ENCODE data around the gene LBH.

Gene LBH

DNA sequence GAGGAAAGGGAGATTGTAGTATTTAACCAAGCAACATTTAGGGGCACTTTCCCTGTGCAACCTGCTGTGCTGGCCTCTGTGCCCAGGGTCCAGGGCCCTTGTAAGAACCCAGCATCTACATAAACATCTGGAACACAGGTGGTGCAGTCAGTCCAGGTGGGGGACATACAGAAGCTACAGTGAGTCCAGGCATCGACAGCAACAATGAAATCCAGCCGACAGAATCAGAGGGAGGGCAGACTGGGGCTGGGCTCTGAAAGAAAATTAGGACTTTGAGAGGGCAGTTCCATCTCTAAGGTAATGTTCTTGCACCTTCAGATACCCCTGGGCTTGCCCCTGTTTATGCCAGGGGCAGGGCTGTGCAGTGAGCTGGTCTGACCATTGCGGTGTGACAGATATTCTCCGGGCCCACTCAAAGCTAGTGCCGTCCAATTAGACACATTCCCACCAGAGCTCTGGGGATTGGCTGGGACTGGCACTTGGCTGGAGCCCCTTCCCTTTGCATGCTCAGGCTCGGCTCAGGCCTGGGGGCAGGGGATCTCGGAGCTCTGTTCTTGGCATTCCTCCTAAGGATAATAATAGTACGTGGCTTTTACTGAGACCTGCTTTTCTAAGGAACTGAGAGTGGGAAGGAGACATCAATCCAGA is 5.4 kb downstream of the LBH start:
- H3K9ac ChIP-seq (ENCODE audit: low read length), result no peak overlapping the region
- H3K36me3 ChIP-seq (ENCODE audit: insufficient read depth, low read length), result peaks cover 5% of the 10 kb centered on the region
- no peaks in the 10 kb centered on the region for H3K9me3 ChIP-seq (ENCODE audit: low read length)
- no peak overlapping the region for H3K4me3 ChIP-seq (ENCODE audit: low read depth in 1 of 2, low read length in 2 of 2)
- peaks cover 33% of the 10 kb centered on the region for H3K4me1 ChIP-seq (ENCODE audit: insufficient read depth, low read length)
- H3K27me3 ChIP-seq (ENCODE audit: control insufficient read depth in 1 of 2, insufficient read depth in 2 of 2, low read length in 2 of 2), result no peaks in the 10 kb centered on the region
- H3K27ac ChIP-seq (ENCODE audit: low read depth, low read length), result no peak overlapping the region

DNA sequence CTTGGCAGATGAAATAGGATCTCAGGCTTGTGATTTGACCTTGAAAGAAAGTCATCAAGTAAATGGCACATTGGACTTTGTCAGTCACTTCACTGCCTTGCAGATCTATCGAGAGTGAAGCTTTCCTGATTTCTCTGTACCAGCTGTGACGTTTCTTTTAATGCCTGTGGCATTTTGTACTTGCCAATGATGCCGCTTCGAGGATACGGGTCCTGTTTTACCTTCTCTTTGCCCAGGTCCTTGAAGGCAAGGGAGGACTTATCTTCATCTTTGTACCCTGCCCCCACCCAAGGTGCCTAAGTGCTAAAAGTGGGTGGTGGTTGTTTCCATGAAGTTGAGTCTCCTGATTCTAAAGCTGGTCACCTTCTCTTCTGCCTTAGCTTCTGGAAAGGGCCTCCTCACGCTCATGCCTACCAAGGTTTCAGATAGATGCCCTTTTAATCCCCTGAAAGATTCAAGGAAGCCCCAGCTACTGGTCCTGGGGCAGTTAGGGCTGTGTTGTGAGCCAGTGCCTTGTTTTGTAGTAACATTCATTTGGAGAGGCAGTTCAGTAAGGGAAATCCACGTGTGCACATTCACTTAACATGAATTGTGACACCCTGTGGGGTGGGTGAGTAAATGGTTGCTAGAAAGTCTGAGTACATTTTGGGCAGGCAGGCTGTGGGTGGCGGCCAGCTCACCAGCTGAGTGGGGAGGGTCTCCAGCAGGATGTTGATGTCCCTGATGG is 6.1 kb downstream of the LBH start:
- Histone ChIP-seq H3K4me3 (ENCODE audit: low read depth in 1 of 2, low read length in 2 of 2) (no peak overlapping the region), H3K27me3 (ENCODE audit: control insufficient read depth in 1 of 2, insufficient read depth in 2 of 2, low read length in 2 of 2) (no peaks in the 10 kb centered on the region), H3K4me1 (ENCODE audit: insufficient read depth, low read length) (peaks cover 33% of the 10 kb centered on the region), H3K9me3 (ENCODE audit: low read length) (no peaks in the 10 kb centered on the region), H3K36me3 (ENCODE audit: insufficient read depth, low read length) (peaks cover 5% of the 10 kb centered on the region), H3K27ac (ENCODE audit: low read depth, low read length) (no peak overlapping the region), H3K9ac (ENCODE audit: low read length) (no peak overlapping the region)

DNA sequence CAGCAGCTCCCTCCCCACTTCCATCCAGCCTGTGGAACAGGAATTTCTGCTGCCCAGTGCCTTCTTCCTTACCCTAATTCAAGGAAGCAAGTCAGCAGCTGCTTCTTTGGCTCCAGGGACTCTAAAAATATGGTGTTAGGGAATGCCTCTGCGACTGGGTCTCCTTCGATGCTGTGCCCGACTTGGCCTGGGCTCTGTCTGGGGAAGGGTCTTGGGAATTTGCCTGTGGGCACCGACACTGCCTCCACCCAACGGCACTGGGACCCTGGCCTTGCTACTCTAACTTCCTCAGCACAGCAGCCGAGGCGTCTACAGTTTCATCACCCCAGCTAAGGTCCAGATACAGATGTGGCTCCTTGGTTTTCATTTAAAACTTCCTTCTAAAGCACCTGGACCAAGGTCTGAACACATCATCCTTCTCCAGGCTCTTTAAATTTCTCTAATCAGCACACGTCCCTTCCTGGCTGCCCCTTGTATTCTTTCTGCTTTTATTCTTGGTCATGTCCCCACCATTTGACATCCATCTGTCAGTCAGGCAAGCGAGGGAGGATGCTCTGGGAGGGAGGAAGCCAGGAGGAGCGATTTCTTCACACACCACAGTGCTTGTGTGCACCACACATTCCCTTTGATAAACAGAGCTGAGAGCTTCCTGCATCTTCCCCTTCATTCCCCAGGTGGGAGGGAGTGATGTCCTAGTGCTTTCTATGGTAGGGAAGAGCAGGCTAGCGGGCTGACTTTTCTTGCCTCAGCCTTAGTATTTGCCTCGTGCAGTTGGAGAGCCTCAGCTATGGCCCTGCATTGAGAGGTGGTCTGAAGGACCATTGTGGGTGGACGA is 6.8 kb downstream of the LBH start:
- H3K9me3 ChIP-seq (ENCODE audit: low read length), result no peaks in the 10 kb centered on the region
- H3K27me3 ChIP-seq (ENCODE audit: control insufficient read depth in 1 of 2, insufficient read depth in 2 of 2, low read length in 2 of 2), result no peaks in the 10 kb centered on the region
- H3K4me3 ChIP-seq (ENCODE audit: low read depth in 1 of 2, low read length in 2 of 2), result no peak overlapping the region
- peaks cover 27% of the 10 kb centered on the region for H3K4me1 ChIP-seq (ENCODE audit: insufficient read depth, low read length)
- peaks cover 5% of the 10 kb centered on the region for H3K36me3 ChIP-seq (ENCODE audit: insufficient read depth, low read length)
- H3K27ac ChIP-seq (ENCODE audit: low read depth, low read length), result no peak overlapping the region
- H3K9ac ChIP-seq (ENCODE audit: low read length), result no peak overlapping the region

DNA sequence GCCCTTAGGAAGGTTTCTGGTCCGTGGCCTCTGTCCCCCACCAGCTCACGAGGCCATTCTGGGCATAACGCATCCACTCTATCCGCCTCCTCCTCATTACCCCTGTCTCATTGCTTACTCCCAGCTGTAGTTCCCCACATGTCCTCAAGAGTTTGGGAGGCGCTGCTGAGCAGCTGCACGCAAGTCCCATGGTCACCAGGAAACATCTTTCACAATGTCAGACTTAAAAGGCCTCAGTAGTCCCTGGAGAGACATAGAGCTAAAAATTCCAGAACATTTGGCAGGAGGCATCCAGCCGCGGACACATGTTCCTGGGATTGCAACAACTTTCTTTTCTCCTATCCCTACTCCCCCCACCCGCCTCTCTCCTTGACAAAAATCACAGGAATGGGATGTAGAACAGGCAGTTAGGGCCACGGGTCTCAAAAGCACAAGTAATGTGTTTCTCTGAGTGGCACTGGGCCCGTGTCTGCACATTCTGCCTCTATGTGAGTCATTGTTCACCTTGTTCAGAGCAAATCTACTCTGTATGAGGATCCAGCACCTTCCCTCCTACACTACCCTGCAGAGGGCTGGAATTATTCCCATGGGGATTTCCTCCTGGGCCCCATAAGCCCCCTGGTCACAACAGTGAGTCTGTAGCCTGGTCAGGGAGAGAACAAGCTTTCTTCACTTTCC is 8.1 kb downstream of the LBH start:
- H3K9me3 ChIP-seq (ENCODE audit: low read length), result no peaks in the 10 kb centered on the region
- H3K27me3 ChIP-seq (ENCODE audit: control insufficient read depth in 1 of 2, insufficient read depth in 2 of 2, low read length in 2 of 2), result no peaks in the 10 kb centered on the region
- peak overlapping the region in 1 of 2 donors; percentile 8 for H3K4me3 ChIP-seq (ENCODE audit: low read depth in 1 of 2, low read length in 2 of 2)
- no peak overlapping the region for H3K9ac ChIP-seq (ENCODE audit: low read length)
- peaks cover 15% of the 10 kb centered on the region for H3K4me1 ChIP-seq (ENCODE audit: insufficient read depth, low read length)
- H3K27ac ChIP-seq (ENCODE audit: low read depth, low read length), result peak overlapping the region; percentile 13
- peaks cover 5% of the 10 kb centered on the region for H3K36me3 ChIP-seq (ENCODE audit: insufficient read depth, low read length)

DNA sequence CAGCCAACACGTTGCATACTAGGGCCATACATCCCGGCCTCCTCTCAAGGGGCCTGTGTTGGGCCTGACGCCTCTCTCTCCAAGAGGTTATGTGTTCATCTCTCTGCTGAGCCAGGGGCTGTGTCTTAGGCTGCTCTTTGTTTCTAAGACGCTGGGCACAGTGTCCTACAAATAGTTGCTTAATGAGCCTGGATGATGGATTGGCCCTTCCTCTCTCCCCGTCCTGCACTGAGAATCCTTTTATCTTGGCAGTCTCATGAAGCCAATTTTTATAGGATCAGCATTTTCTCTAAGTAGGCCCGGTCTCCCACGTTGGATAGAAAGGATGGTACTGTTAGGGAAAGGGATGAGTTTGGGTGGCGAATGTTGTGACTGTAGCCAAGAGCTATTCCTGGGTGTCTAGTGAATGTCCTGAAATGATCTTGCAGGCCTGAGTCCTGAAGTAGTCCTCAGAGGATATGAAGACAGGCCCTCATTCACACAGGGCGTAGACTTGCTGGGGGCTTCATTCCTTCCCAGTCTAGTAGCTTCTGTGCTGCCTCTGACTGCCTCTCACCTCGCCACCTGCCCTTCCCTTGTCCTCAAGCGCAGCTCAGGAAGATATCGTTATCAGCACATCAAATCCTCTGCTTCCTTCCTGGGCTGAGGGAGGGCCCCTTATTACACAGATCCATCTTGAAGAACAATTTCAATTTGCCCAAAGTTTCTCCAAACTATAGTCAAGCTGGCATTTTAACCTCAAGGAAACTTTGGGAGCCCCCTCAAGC is 8.8 kb downstream of the LBH start:
- no peak overlapping the region for H3K9ac ChIP-seq (ENCODE audit: low read length)
- no peaks in the 10 kb centered on the region for H3K27me3 ChIP-seq (ENCODE audit: control insufficient read depth in 1 of 2, insufficient read depth in 2 of 2, low read length in 2 of 2)
- peaks cover 12% of the 10 kb centered on the region for H3K4me1 ChIP-seq (ENCODE audit: insufficient read depth, low read length)
- H3K27ac ChIP-seq (ENCODE audit: low read depth, low read length), result peak overlapping the region; percentile 13
- H3K9me3 ChIP-seq (ENCODE audit: low read length), result no peaks in the 10 kb centered on the region
- peaks cover 5% of the 10 kb centered on the region for H3K36me3 ChIP-seq (ENCODE audit: insufficient read depth, low read length)
- H3K4me3 ChIP-seq (ENCODE audit: low read depth in 1 of 2, low read length in 2 of 2), result peak overlapping the region in 1 of 2 donors; percentile 8

DNA sequence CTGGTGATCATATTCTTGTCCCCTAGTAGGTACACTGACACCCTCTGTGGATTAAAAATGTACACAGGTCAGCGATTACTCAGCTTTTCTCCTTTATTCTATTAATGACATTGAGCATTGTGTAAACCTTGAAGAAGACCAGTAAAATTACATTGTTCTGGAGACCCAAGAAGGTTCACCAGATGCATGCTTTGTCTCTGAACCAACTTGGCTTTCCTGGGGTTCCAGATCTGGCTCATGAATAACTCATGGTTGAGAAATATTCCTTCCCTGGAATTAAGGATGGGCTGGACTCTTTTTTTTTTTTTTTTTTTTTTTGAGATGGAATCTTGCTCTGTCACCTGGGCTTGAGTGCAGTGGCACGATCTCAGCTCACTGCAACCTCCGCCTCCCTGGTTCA is 11.9 kb downstream of the LBH start:
- Histone ChIP-seq H3K36me3 (ENCODE audit: insufficient read depth, low read length) (peaks cover 3% of the 10 kb centered on the region), H3K27me3 (ENCODE audit: control insufficient read depth in 1 of 2, insufficient read depth in 2 of 2, low read length in 2 of 2) (no peaks in the 10 kb centered on the region), H3K9ac (ENCODE audit: low read length) (no peak overlapping the region), H3K4me1 (ENCODE audit: insufficient read depth, low read length) (peaks cover 12% of the 10 kb centered on the region), H3K9me3 (ENCODE audit: low read length) (no peaks in the 10 kb centered on the region), H3K4me3 (ENCODE audit: low read depth in 1 of 2, low read length in 2 of 2) (no peak overlapping the region), H3K27ac (ENCODE audit: low read depth, low read length) (no peak overlapping the region)

DNA sequence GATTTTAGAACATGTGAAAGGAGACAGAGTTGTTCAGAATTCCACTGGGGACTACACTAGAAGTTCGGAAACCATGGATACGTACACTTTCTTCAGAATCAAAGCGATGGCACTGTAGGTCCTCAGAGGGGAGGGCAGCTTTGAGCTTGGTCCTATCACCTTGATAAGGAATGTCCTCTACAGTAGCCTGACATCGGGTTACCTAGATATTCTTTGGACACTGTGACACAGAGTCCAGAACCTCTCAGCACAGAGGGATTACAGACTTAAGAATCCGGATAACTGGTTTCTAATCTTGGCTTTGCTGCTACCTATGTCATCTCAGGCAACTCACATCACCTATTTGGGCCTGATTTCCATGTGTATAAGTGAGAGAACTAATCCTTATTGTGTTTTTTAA is 14.0 kb downstream of the LBH start:
- Histone ChIP-seq H3K9ac (ENCODE audit: low read length) (no peak overlapping the region), H3K27ac (ENCODE audit: low read depth, low read length) (no peak overlapping the region), H3K27me3 (ENCODE audit: control insufficient read depth in 1 of 2, insufficient read depth in 2 of 2, low read length in 2 of 2) (no peaks in the 10 kb centered on the region), H3K36me3 (ENCODE audit: insufficient read depth, low read length) (no peaks in the 10 kb centered on the region), H3K9me3 (ENCODE audit: low read length) (no peaks in the 10 kb centered on the region), H3K4me3 (ENCODE audit: low read depth in 1 of 2, low read length in 2 of 2) (no peak overlapping the region), H3K4me1 (ENCODE audit: insufficient read depth, low read length) (peaks cover 3% of the 10 kb centered on the region)

DNA sequence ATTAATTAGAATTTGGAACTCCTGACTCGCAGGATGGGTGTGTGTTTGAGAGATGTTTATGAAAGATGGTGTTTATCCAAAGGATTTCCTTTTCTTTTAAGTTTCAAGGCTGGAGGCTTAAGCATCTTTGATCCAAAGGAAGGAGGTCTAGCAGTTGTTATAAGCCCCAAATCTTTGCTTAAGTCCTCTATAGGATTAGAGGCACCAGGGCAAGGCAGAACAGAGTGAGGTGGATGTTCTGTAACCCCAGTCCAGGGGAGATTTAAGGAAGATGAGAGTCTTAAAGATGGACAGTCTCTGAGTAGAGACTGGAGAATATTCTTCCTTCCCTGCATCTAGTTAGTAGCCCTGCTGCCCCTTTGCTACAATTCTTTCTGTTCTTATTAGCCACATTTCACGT is 17.5 kb downstream of the LBH start:
- H3K27ac ChIP-seq (ENCODE audit: low read depth, low read length), result no peak overlapping the region
- no peaks in the 10 kb centered on the region for H3K27me3 ChIP-seq (ENCODE audit: control insufficient read depth in 1 of 2, insufficient read depth in 2 of 2, low read length in 2 of 2)
- no peaks in the 10 kb centered on the region for H3K36me3 ChIP-seq (ENCODE audit: insufficient read depth, low read length)
- H3K9me3 ChIP-seq (ENCODE audit: low read length), result no peaks in the 10 kb centered on the region
- peaks cover 14% of the 10 kb centered on the region for H3K4me1 ChIP-seq (ENCODE audit: insufficient read depth, low read length)
- H3K4me3 ChIP-seq (ENCODE audit: low read depth in 1 of 2, low read length in 2 of 2), result no peak overlapping the region
- H3K9ac ChIP-seq (ENCODE audit: low read length), result no peak overlapping the region

DNA sequence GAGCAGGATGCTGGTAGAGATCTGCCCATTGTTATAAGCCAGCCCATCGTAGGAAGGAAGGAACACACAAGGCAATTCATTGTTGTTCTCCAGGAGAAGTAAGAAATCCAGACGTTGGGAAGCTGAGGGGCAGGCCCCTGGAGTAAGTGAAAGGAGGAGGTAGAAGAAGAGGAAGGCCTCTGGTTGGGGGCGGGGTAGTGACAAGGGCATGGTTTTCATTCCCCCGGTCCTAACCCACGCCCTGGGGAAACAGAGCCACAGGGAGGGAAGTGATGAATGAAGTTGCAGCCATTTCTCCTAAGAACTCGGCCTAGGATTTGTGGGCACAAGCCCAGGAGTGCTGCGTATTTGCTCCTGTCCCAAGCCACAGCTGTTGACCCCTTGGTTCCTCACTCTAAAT is 18.0 kb downstream of the LBH start:
- Histone ChIP-seq H3K36me3 (ENCODE audit: insufficient read depth, low read length) (no peaks in the 10 kb centered on the region), H3K9me3 (ENCODE audit: low read length) (no peaks in the 10 kb centered on the region), H3K4me3 (ENCODE audit: low read depth in 1 of 2, low read length in 2 of 2) (no peak overlapping the region), H3K9ac (ENCODE audit: low read length) (no peak overlapping the region), H3K27me3 (ENCODE audit: control insufficient read depth in 1 of 2, insufficient read depth in 2 of 2, low read length in 2 of 2) (no peaks in the 10 kb centered on the region), H3K27ac (ENCODE audit: low read depth, low read length) (no peak overlapping the region), H3K4me1 (ENCODE audit: insufficient read depth, low read length) (peaks cover 14% of the 10 kb centered on the region)

DNA sequence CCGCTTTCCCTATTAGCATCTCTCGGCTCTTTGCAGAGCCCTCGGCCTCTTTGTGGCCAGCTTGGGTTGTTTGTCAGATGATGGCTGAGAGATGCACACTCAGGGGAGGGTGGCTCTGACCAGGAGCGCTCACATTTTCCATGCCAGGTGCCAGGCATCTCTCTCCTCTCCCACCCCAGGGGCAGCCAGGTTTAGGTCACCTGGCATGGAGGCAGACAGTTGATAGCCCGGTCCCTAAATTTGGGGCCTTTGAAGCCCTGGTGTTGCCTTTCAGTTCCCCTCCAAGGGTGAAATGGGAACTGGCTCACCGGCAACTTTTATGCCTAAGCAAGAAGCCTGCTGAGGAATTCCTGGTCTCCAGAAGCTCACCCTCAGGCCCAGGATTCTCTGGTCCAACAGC is 19.1 kb downstream of the LBH start:
- Histone ChIP-seq H3K27me3 (ENCODE audit: control insufficient read depth in 1 of 2, insufficient read depth in 2 of 2, low read length in 2 of 2) (no peaks in the 10 kb centered on the region), H3K36me3 (ENCODE audit: insufficient read depth, low read length) (no peaks in the 10 kb centered on the region), H3K4me1 (ENCODE audit: insufficient read depth, low read length) (peaks cover 16% of the 10 kb centered on the region), H3K9me3 (ENCODE audit: low read length) (no peaks in the 10 kb centered on the region), H3K9ac (ENCODE audit: low read length) (no peak overlapping the region), H3K27ac (ENCODE audit: low read depth, low read length) (no peak overlapping the region), H3K4me3 (ENCODE audit: low read depth in 1 of 2, low read length in 2 of 2) (no peak overlapping the region)

Data from muscle layer of colon (tissue), 2 donors.